Adrenal gland (tissue), 12 donors: Measurements from ENCODE around the gene AGAP1. TPM values are rescaled to one million over a fixed set of nuclear protein-coding genes. Genes with fewer than 3 reads are reported as not detected.

ENCODE experiments used
- DNase-seq, 7 donors: peaks; one replicate each; pipeline ENCODE4 v3.0.0-alpha.2; 2019 to 2020
- H3K27ac ChIP-seq, 5 donors: fragments of 200-600 bp; sonication (generic) in 4 of 5; 1 replicate in 3 of 5; 2 replicates in 2 of 5; pipeline versions ENCODE4 v1.5.1 to v1.8.0; 2016 to 2020; ENCODE audit warnings: mild to moderate bottlenecking in 1 of 5
- H3K27me3 ChIP-seq: fragments of 200-600 bp; 2 replicates; pipeline ENCODE4 v1.8.0; 2021
- H3K36me3 ChIP-seq, 2 donors: fragments of 200-600 bp; replicated peaks in 1 of 2; 1 replicate in 1 of 2; 2 replicates in 1 of 2; pipeline versions ENCODE4 v1.5.1 to v1.8.0; 2018 to 2022
- H3K4me1 ChIP-seq, 2 donors: fragments of 200-600 bp; replicated peaks in 1 of 2; 1 replicate in 1 of 2; 2 replicates in 1 of 2; pipeline versions ENCODE4 v1.5.1 to v1.8.0; 2018 to 2021
- H3K4me3 ChIP-seq, 4 donors: fragments of 200-600 bp; sonication (generic) in 3 of 4; one replicate each; pipeline ENCODE4 v1.5.1; 2016 to 2018
- H3K9me3 ChIP-seq, 3 donors: fragments of 200-600 bp; sonication (generic) in 1 of 3; replicated peaks in 1 of 3; 1 replicate in 2 of 3; 2 replicates in 1 of 3; pipeline versions ENCODE4 v1.5.1 to v1.8.0; 2016 to 2021
- CTCF ChIP-seq, 6 experiments: fragments of 450-650 bp in 4 of 6; fragments of 200-600 bp in 2 of 6; sonication (generic) in 1 of 6; IDR thresholded peaks; 1 replicate in 5 of 6; 2 replicates in 1 of 6; pipeline versions ENCODE4 v1.5.1 to v1.8.0; 2016 to 2021; ENCODE audit warnings: antibody characterized with exemption in 6 of 6, mild to moderate bottlenecking in 2 of 6, moderate library complexity in 1 of 6
- POLR2A ChIP-seq, 2 donors: fragments of 450-650 bp; IDR thresholded peaks; one replicate each; pipeline ENCODE4 v1.6.1; 2017; ENCODE audit warnings: antibody characterized with exemption in 2 of 2, mild to moderate bottlenecking in 2 of 2, moderate library complexity in 1 of 2
- WGBS, 4 donors: extraction: QIAGEN DNeasy Blood & Tissue Kit in 2 of 4; methylation state at CpG; one replicate each; pipeline versions ENCODE4 v1.1.5 to v1.1.7; 2013 to 2017; 5-methylcytosine and 5-hydroxymethylcytosine counted together
- intact Hi-C, 2 donors: fragments of 100-400 bp; cut with DNase I; formaldehyde crosslinking; loops; one replicate each; pipeline versions ENCODE4 v1.14.1 to v1.15.0; 2022 to 2023
- polyA plus RNA-seq, 3 donors: library from polyadenylated mRNA; stranded (reverse); fragments of 200-250 nt in 2 of 3; fragments of 350-450 nt in 1 of 3; fragmentation: Illumina TruSeq in 1 of 3; extraction: RNeasy Lipid Tissue Mini Kit (QIAGEN cat#74804) in 1 of 3; gene quantifications; one replicate each; pipeline ENCODE4 v1.2.3, GENCODE V29; 2013 to 2014
- total RNA-seq, 9 donors: library from RNA; depleted of rRNA in 4 of 9; stranded (reverse); fragments of >200 nt in 4 of 9; fragments of 120-200 nt in 1 of 9; fragmentation: NEBNext Ultra II Directional in 1 of 9; extraction: Animal tissue kit (Norgen Biotek cat#: 25700) in 1 of 9; gene quantifications; one replicate each; pipeline versions ENCODE4 v1.1.0 to v1.2.4, GENCODE V29; 2013 to 2023
- donor health status: healthy with polysubstance abuse.
- donor health status: Bipolar disorder and iron deficiency.
- donor health status: DM: yes; HTN: yes; CAD: no.
- donor health status: DM: no; HTN: no; CAD: no.
- donor health status: DM: no; HTN: no; CAD: no.
- donor health status: DM: yes; HTN: yes; CAD: no.

Gene AGAP1
- total and polyA plus RNA-seq, 12 donors, result 5.3 to 29.6 (median 17.7) TPM

GRCh38 chr2:235584638-235585007 is 90.8 kb downstream of the AGAP1 start:
- WGBS, 4 donors, result 89 to 93% (median 90%) methylated on average over 10 of the region's 10 CpGs
- Histone ChIP-seq H3K27ac (no peak overlapping the region), H3K4me3 (no peak overlapping the region), H3K27me3 (no peaks in the 10 kb centered on the region), H3K36me3 (no peaks in the 10 kb centered on the region), H3K9me3 (no peaks in the 10 kb centered on the region), H3K4me1 (peaks cover 11 to 13% of the 10 kb centered on the region in 2 donors)
- TF ChIP-seq CTCF (IDR thresholded peaks at IDR 0.05) (no peak), POLR2A (IDR thresholded peaks at IDR 0.05) (no peak)
- intact Hi-C loops, result no loop called here
- no peak for DNase-seq

- no peaks in the 10 kb centered on the region for H3K36me3 ChIP-seq
- TF ChIP-seq CTCF (IDR thresholded peaks at IDR 0.05) (no peak), POLR2A (IDR thresholded peaks at IDR 0.05) (no peak)
- H3K9me3 ChIP-seq, result no peaks in the 10 kb centered on the region
- H3K4me3 ChIP-seq, result no peak overlapping the region
- peaks cover 11 to 13% of the 10 kb centered on the region in 2 donors for H3K4me1 ChIP-seq
- H3K27ac ChIP-seq, result no peak overlapping the region
- no peak for DNase-seq
- intact Hi-C loops, result no loop called here
- no peaks in the 10 kb centered on the region for H3K27me3 ChIP-seq
- WGBS, 4 donors, result 92 to 97% (median 94%) methylated on average over 9 of the region's 9 CpGs
Measured at GRCh38 chr2:235587202-235587601, 93.4 kb downstream of the AGAP1 start.

- H3K27ac ChIP-seq, result no peak overlapping the region
- peaks cover 4 to 5% of the 10 kb centered on the region in 2 donors for H3K4me1 ChIP-seq
- H3K4me3 ChIP-seq, result no peak overlapping the region
- H3K27me3 ChIP-seq, result no peaks in the 10 kb centered on the region
- 30 to 43% (median 39%) methylated on average over 8 to 9 of the region's 9 CpGs for WGBS, 4 donors
- intact Hi-C loops, result no loop called here
- no peaks in the 10 kb centered on the region for H3K9me3 ChIP-seq
- DNase-seq, result peak in 1 of 7 donors; percentile 9
- TF ChIP-seq CTCF (IDR thresholded peaks at IDR 0.05), result no peak
- TF ChIP-seq POLR2A (IDR thresholded peaks at IDR 0.05), result no peak
- no peaks in the 10 kb centered on the region for H3K36me3 ChIP-seq
Measured at GRCh38 chr2:235588750-235589149, 94.9 kb downstream of the AGAP1 start.

- Histone ChIP-seq H3K4me3 (no peak overlapping the region), H3K27me3 (no peaks in the 10 kb centered on the region), H3K9me3 (no peaks in the 10 kb centered on the region), H3K36me3 (no peaks in the 10 kb centered on the region), H3K27ac (no peak overlapping the region), H3K4me1 (peaks cover 4 to 5% of the 10 kb centered on the region in 2 donors)
- DNase-seq, result no peak
- intact Hi-C loops, result loop anchor here in 1 of 2 donors (5.0 kb wide), 1 partner anchor 454 kb away; no protein-coding TSS in a partner anchor
- TF ChIP-seq POLR2A (IDR thresholded peaks at IDR 0.05) (no peak), CTCF (IDR thresholded peaks at IDR 0.05) (no peak)
- WGBS, 4 donors, result 90 to 95% (median 92%) methylated on average over 14 of the region's 14 CpGs
Measured at GRCh38 chr2:235591231-235591730, 97.4 kb downstream of the AGAP1 start.
